Ascending aorta (tissue), 2 donors: ENCODE data around the gene CFL2. TPM values are rescaled to one million over a fixed set of nuclear protein-coding genes. Genes with fewer than 3 reads are reported as not detected.
A peak's percentile ranks its signal among the peaks of the same experiment; 100 is the strongest.
"Not testable (repeated sequence)": the region's sequence is repeated elsewhere in the genome, so short reads cannot be mapped to it uniquely, and the experiment has no call there.

Experiments used
- DNase-seq, 2 donors: peaks; one replicate each; pipeline ENCODE4 v3.0.0-alpha.2; 2019; ENCODE audit warnings: low spot score in 2 of 2
- H3K27ac ChIP-seq, 2 donors: fragments of 200-600 bp; sonication (generic); one replicate each; pipeline ENCODE4 v1.5.1; 2016 to 2017; ENCODE audit warnings: mild to moderate bottlenecking in 1 of 2
- H3K27me3 ChIP-seq: fragments of 200-600 bp; sonication (generic); one replicate; pipeline ENCODE4 v1.5.1; 2017
- H3K36me3 ChIP-seq, 2 donors: fragments of 200-600 bp; sonication (generic); one replicate each; pipeline ENCODE4 v1.5.1; 2016
- H3K4me1 ChIP-seq, 2 donors: fragments of 200-600 bp; sonication (generic); one replicate each; pipeline ENCODE4 v1.5.1; 2016 to 2017; ENCODE audit warnings: mild to moderate bottlenecking in 1 of 2
- H3K4me3 ChIP-seq, 2 donors: fragments of 200-600 bp; sonication (generic); one replicate each; pipeline ENCODE4 v1.5.1; 2016 to 2017; ENCODE audit warnings: mild to moderate bottlenecking in 1 of 2
- H3K9me3 ChIP-seq, 2 donors: fragments of 200-600 bp; sonication (generic); one replicate each; pipeline ENCODE4 v1.5.1; 2016
- intact Hi-C: fragments of 100-400 bp; cut with DNase I; formaldehyde crosslinking; loops from one replicate; pipeline ENCODE4 v1.15.1; 2023
- total RNA-seq: library from RNA; depleted of rRNA; stranded (reverse); fragments of >200 nt; gene quantifications from one replicate; pipeline ENCODE4 v1.1.0, GENCODE V29; 2016
- TF ChIP-seq, protein P1 (sequence below), 3 experiments: fragments of 200-600 bp in 2 of 3; fragments of 450-650 bp in 1 of 3; sonication (generic) in 2 of 3; IDR thresholded peaks; one replicate each; pipeline ENCODE4 v1.5.1; 2016 to 2019; ENCODE audit warnings: antibody characterized with exemption in 3 of 3, mild to moderate bottlenecking in 1 of 3, moderate library complexity in 1 of 3

CFL2 gene
- total RNA-seq, 1 donor from 2014 or later, result 49.0 TPM

DNA sequence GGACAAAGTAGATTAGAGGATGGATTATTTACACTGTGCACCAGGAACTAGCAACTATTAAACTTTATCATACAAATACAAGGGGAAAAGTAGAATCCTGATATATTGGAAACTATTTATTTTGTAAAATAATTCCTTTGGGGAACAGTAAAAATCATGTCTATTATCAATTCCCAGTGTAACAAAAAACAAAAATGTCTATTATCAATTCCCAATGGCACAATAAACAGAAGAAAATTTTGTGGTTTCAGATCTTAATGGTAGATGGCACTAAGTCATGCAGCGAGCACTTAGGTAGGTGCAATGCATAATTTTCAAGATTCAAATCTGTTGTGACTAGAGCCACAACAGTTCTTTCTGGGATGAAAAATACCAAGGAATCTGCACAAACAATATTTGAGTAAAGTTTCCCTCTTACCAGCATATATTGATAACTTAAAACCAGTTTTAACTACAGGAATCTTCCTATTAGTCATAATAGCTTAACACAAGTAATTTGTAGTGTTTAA is 13.7 kb downstream of the CFL2 start:
- Histone ChIP-seq H3K36me3 (no peaks in the 10 kb centered on the region), H3K9me3 (no peaks in the 10 kb centered on the region), H3K27ac (no peak overlapping the region), H3K27me3 (no peaks in the 10 kb centered on the region), H3K4me1 (no peaks in the 10 kb centered on the region), H3K4me3 (no peak overlapping the region)
- TF ChIP-seq, protein P1, sequence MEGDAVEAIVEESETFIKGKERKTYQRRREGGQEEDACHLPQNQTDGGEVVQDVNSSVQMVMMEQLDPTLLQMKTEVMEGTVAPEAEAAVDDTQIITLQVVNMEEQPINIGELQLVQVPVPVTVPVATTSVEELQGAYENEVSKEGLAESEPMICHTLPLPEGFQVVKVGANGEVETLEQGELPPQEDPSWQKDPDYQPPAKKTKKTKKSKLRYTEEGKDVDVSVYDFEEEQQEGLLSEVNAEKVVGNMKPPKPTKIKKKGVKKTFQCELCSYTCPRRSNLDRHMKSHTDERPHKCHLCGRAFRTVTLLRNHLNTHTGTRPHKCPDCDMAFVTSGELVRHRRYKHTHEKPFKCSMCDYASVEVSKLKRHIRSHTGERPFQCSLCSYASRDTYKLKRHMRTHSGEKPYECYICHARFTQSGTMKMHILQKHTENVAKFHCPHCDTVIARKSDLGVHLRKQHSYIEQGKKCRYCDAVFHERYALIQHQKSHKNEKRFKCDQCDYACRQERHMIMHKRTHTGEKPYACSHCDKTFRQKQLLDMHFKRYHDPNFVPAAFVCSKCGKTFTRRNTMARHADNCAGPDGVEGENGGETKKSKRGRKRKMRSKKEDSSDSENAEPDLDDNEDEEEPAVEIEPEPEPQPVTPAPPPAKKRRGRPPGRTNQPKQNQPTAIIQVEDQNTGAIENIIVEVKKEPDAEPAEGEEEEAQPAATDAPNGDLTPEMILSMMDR (IDR thresholded peaks at IDR 0.05), result no peak
- intact Hi-C loops, result no loop called here
- DNase-seq, result no peak

DNA sequence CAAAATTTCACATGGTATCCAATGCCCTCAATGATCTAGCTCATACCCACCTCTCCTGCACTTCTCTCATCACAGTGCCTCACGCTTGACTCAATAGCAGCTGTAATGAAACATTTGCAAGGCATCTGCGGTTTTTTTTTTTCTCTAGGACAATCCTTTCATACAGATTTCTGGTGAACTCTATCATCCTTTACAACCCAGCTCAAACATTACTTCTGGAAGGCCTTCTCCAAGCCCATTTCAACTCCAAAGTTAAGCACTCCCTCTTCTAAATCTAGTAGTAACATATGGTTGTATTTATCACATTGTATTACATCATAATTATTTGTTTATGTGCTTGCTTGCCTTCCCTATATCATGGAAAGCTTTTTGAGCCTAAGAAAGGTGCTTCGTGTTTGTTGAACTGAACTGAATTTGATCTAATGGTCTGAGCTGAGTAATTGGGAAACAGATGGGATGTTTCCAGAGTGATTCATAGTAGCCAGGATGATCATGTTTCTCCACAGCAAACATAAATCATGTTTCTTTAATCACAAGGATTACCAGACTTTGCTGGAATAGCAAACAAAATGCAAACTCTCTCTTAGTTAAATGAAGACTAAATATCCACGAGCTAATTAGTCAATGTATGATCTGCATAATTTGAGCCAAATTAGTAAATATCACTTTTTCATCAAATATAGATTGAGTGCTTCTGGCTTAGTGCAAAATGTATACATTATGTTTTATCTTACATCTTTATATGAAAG is 14.3 kb downstream of the CFL2 start:
- intact Hi-C loops, result no loop called here
- Histone ChIP-seq H3K4me1 (no peaks in the 10 kb centered on the region), H3K4me3 (no peak overlapping the region), H3K9me3 (no peaks in the 10 kb centered on the region), H3K27me3 (no peaks in the 10 kb centered on the region), H3K27ac (no peak overlapping the region), H3K36me3 (no peaks in the 10 kb centered on the region)
- DNase-seq, result no peak
- TF ChIP-seq, protein P1 (IDR thresholded peaks at IDR 0.05), result no peak

DNA sequence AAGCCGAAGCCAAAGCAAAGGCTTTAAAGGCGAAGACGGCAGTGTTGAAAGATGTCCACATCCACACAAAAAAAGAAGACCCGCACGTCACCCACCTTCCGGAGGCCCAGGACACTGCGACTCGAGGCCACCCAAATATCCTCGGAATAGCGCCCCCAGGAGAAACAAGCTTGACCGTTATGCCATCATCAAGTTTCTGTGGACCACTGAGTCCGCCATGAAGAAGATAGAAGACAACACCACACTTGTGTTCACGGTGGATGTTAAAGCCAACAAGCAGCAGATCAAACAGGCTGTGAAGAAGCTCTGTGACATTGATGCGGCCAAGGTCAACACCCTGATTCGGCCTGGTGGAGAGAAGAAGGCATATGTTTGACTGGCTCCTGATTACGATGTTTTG is 20.2 kb downstream of the CFL2 start:
- H3K9me3 ChIP-seq, H3K36me3 ChIP-seq, DNase-seq, intact Hi-C loops, H3K27ac ChIP-seq, H3K4me3 ChIP-seq, H3K4me1 ChIP-seq, H3K27me3 ChIP-seq: not testable (repeated sequence)

DNA sequence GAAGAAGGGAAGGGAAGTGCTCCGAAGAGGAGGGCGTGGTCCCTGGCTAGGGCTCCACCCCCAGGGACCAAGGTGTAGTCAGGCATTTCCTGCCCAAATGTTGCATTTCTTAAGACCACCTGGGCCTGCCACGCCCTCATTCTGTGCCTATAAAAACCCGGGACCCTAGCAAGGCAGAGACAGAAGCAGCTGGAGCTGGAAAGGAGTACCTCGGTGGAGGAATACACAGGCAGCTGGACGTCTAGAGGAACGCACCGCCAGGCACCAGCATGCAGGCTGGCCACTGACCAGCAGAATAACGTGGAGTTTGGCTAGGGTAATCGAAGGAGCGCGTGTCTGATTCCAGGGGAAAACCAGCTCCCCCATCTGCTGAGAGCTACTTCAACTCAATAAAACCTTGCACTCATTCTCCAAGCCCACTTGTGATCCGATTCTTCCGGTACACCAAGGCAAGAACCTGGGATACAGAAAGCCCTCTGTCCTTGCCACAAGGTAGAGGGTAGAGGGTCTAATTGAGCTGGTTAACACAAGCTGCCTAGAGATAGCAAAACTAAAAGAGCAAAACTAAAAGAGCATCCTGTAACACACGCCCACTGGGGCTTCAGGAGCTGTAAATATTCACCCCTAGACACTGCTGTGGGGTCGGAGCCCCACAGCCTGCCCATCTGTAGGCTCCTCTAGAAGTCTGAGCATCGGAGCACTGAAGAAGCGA is 21.0 kb downstream of the CFL2 start:
- Histone ChIP-seq H3K36me3 (no peaks in the 10 kb centered on the region), H3K4me3 (peak overlapping the region; percentile 34 to 57), H3K27ac (no peak overlapping the region), H3K27me3 (no peaks in the 10 kb centered on the region), H3K9me3 (no peaks in the 10 kb centered on the region), H3K4me1 (peaks cover 0 to 3% of the 10 kb centered on the region in 2 donors)
- TF ChIP-seq, protein P1 (IDR thresholded peaks at IDR 0.05), result no peak
- DNase-seq, result no peak
- intact Hi-C loops, result no loop called here

DNA sequence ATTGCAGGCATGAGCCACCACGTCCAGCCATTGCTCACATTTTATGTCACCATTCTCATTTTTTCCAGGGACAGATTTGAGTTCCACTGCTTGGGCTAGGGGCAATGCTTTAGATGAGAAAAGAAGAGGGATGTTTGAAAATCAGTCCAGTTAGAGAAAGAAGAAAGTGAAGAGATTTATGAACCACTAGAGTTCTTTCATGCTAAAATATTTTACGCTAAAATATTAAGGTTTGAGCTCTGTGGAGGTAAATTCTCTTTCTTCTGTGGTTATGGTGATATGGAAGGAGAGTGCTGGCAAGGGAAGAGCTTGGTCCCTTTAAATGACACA is 21.5 kb downstream of the CFL2 start:
- no peaks in the 10 kb centered on the region for H3K9me3 ChIP-seq
- intact Hi-C loops, result no loop called here
- no peak overlapping the region for H3K27ac ChIP-seq
- H3K4me3 ChIP-seq, result peak overlapping the region; percentile 34 to 57
- H3K27me3 ChIP-seq, result no peaks in the 10 kb centered on the region
- no peak for DNase-seq
- peaks cover 0 to 3% of the 10 kb centered on the region in 2 donors for H3K4me1 ChIP-seq
- no peaks in the 10 kb centered on the region for H3K36me3 ChIP-seq
- TF ChIP-seq, protein P1 (IDR thresholded peaks at IDR 0.05), result no peak

DNA sequence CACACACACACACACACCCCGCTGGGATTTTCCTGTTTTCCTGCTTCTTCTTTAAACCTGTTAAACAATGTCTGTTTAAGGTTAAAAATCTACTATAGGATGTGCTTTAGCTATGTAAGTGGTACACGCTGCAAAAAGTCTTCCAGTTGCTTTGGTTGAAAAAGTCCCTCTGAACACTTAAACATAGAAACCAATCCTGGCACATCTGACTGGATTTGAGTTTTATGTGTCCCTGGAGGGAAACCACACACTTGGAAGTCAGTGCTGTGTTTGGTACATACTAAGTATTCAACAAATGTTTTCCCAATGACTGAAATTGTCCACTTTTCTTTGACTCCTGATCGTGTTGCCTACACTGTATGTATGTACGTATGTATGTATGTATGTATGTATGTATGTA is 22.0 kb downstream of the CFL2 start:
- Histone ChIP-seq H3K9me3 (no peaks in the 10 kb centered on the region), H3K27me3 (no peaks in the 10 kb centered on the region), H3K4me3 (no peak overlapping the region), H3K27ac (no peak overlapping the region), H3K36me3 (no peaks in the 10 kb centered on the region), H3K4me1 (peaks cover 0 to 3% of the 10 kb centered on the region in 2 donors)
- DNase-seq, result no peak
- TF ChIP-seq, protein P1 (IDR thresholded peaks at IDR 0.05), result no peak
- intact Hi-C loops, result no loop called here
